Neural cell (in vitro differentiated cells): ENCODE measurements around the gene CRAMP1.

Experiments
- EP300 ChIP-seq: fragments of 450-650 bp; conservative IDR thresholded peaks from 2 replicates; pipeline ENCODE4 v1.6.1; 2014; ENCODE audit warnings: antibody characterized with exemption, mild to moderate bottlenecking, moderate library complexity; ENCODE audit not compliant: poor library complexity, severe bottlenecking
- EZH2 ChIP-seq: fragments of 200-600, 300-800 bp; shearing (Covaris generic), sonication (generic); IDR thresholded peaks from 2 replicates; pipeline ENCODE4 v1.6.1; 2014; ENCODE audit warnings: antibody characterized with exemption, low read length, borderline replicate concordance, mild to moderate bottlenecking; ENCODE audit not compliant: insufficient read depth, poor library complexity, severe bottlenecking
- POLR2AphosphoS5 ChIP-seq: IDR thresholded peaks from 2 replicates; pipeline ENCODE4 v1.6.1; 2012
- RAD21 ChIP-seq: fragments of 450-650 bp; conservative IDR thresholded peaks from 2 replicates; pipeline ENCODE4 v1.6.1; 2014; ENCODE audit warnings: antibody characterized with exemption, mild to moderate bottlenecking, moderate library complexity
- SMC3 ChIP-seq: fragments of 450-650 bp; conservative IDR thresholded peaks from 2 replicates; pipeline ENCODE4 v1.6.1; 2014; ENCODE audit warnings: antibody characterized with exemption, mild to moderate bottlenecking, moderate library complexity; ENCODE audit not compliant: poor library complexity
- TAF1 ChIP-seq: IDR thresholded peaks from 2 replicates; pipeline ENCODE4 v1.6.1; 2012; ENCODE audit warnings: low read depth
- TF ChIP-seq, protein P1 (sequence below): fragments of 450-650 bp; IDR thresholded peaks from 2 replicates; pipeline ENCODE4 v1.5.1; 2014; ENCODE audit warnings: antibody characterized with exemption, mild to moderate bottlenecking, moderate library complexity; ENCODE audit not compliant: poor library complexity, severe bottlenecking
- TF ChIP-seq, protein P2 (sequence below): IDR thresholded peaks from 2 replicates; pipeline ENCODE4 v1.6.1; 2012; ENCODE audit warnings: borderline replicate concordance

DNA sequence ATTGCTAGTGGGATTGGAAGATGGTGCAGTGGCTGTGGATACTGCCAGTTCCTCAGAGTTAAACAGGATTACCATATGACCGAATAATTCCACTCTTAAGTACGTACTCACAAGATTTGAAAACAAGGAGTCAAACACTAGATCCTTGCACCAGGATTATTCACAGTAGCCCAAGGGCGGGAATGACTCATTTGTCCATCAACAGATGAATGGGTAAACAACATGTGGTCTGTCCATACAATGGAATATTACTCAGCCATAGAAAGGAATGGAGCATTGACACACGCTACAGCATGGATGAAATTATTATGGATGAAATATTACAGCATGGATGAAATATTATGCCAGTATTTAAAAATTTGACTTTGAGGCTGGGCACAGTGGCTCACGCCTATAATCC is 84.7 kb downstream of the CRAMP1 start:
- TF ChIP-seq, protein P1, sequence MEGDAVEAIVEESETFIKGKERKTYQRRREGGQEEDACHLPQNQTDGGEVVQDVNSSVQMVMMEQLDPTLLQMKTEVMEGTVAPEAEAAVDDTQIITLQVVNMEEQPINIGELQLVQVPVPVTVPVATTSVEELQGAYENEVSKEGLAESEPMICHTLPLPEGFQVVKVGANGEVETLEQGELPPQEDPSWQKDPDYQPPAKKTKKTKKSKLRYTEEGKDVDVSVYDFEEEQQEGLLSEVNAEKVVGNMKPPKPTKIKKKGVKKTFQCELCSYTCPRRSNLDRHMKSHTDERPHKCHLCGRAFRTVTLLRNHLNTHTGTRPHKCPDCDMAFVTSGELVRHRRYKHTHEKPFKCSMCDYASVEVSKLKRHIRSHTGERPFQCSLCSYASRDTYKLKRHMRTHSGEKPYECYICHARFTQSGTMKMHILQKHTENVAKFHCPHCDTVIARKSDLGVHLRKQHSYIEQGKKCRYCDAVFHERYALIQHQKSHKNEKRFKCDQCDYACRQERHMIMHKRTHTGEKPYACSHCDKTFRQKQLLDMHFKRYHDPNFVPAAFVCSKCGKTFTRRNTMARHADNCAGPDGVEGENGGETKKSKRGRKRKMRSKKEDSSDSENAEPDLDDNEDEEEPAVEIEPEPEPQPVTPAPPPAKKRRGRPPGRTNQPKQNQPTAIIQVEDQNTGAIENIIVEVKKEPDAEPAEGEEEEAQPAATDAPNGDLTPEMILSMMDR: no peak
- TF ChIP-seq EP300: no peak
- no peak for TF ChIP-seq EZH2
- TF ChIP-seq, protein P2, sequence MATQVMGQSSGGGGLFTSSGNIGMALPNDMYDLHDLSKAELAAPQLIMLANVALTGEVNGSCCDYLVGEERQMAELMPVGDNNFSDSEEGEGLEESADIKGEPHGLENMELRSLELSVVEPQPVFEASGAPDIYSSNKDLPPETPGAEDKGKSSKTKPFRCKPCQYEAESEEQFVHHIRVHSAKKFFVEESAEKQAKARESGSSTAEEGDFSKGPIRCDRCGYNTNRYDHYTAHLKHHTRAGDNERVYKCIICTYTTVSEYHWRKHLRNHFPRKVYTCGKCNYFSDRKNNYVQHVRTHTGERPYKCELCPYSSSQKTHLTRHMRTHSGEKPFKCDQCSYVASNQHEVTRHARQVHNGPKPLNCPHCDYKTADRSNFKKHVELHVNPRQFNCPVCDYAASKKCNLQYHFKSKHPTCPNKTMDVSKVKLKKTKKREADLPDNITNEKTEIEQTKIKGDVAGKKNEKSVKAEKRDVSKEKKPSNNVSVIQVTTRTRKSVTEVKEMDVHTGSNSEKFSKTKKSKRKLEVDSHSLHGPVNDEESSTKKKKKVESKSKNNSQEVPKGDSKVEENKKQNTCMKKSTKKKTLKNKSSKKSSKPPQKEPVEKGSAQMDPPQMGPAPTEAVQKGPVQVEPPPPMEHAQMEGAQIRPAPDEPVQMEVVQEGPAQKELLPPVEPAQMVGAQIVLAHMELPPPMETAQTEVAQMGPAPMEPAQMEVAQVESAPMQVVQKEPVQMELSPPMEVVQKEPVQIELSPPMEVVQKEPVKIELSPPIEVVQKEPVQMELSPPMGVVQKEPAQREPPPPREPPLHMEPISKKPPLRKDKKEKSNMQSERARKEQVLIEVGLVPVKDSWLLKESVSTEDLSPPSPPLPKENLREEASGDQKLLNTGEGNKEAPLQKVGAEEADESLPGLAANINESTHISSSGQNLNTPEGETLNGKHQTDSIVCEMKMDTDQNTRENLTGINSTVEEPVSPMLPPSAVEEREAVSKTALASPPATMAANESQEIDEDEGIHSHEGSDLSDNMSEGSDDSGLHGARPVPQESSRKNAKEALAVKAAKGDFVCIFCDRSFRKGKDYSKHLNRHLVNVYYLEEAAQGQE: no peak
- no peak for TF ChIP-seq TAF1
- no peak for TF ChIP-seq POLR2AphosphoS5
- TF ChIP-seq RAD21: no peak
- no peak for TF ChIP-seq SMC3
